Measurements from ENCODE around the gene AGPAT1.

DNA sequence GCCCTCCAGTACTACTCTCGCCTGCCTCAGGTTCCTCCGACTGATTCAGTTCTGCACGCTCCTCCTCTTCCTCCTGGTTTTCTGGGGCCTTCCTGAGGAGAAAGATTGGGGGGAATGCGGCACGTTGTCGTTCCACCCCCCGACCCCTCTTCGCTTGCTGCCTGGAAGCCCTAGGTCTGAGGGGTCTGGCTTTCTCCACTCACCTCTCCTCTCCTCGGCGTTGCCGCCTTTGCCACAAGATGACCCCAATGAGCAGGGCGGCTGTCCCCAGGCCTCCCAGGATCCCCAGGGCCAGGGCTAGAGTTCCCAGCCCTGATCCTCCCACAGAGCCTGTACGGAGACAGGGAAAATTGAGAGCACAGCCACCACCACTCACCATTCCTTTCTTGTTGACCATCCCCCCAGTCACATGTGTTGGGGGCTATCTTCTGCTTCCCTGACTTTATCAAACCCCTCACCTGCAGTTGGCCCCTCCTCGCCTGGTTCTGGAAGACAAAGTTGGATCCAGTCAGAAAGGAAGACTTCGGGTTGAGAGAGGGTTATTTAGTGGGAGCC, 5.3 kb upstream of the AGPAT1 start:
- TF ChIP-seq, protein P1, sequence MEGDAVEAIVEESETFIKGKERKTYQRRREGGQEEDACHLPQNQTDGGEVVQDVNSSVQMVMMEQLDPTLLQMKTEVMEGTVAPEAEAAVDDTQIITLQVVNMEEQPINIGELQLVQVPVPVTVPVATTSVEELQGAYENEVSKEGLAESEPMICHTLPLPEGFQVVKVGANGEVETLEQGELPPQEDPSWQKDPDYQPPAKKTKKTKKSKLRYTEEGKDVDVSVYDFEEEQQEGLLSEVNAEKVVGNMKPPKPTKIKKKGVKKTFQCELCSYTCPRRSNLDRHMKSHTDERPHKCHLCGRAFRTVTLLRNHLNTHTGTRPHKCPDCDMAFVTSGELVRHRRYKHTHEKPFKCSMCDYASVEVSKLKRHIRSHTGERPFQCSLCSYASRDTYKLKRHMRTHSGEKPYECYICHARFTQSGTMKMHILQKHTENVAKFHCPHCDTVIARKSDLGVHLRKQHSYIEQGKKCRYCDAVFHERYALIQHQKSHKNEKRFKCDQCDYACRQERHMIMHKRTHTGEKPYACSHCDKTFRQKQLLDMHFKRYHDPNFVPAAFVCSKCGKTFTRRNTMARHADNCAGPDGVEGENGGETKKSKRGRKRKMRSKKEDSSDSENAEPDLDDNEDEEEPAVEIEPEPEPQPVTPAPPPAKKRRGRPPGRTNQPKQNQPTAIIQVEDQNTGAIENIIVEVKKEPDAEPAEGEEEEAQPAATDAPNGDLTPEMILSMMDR (IDR thresholded peaks at IDR 0.05), result no peak
- TF ChIP-seq POLR2A (IDR thresholded peaks at IDR 0.05), result no peak

Data from esophagus squamous epithelium (tissue), 4 donors.